HEK293 (cell line): Measurements from ENCODE around the gene ZNF668.
A peak's percentile ranks its signal among the peaks of the same experiment; 100 is the strongest.

Experiments used
- CTCF ChIA-PET: fragments of 350-600 bp; formaldehyde crosslinking; extraction: SDS; loops from one replicate; lab custom pipeline; 2021; ENCODE audit warnings: antibody characterized with exemption; lab: Yijun Ruan, JAX
- POLR2A ChIA-PET: fragments of 300-600 bp; formaldehyde crosslinking; extraction: SDS; loops from one replicate; lab custom pipeline; 2020; ENCODE audit warnings: antibody characterized with exemption, inconsistent platforms; lab: Yijun Ruan, JAX
- H3K27ac ChIP-seq: fragments of 200-500 bp; sonication (Bioruptor generic); 2 replicates; pipeline ENCODE4 v1.5.1; 2014; ENCODE audit warnings: low read depth, low read length, control low read depth, inconsistent platforms; ENCODE audit errors: extremely low read depth
- H3K36me3 ChIP-seq, 2 experiments: fragments of 200-500 bp in 1 of 2; sonication (Bioruptor generic) in 1 of 2; 1 replicate in 1 of 2; 2 replicates in 1 of 2; pipeline ENCODE4 v1.5.1; 2014 to 2017; ENCODE audit warnings: inconsistent platforms in 2 of 2, low read length in 2 of 2; ENCODE audit not compliant: control insufficient read depth in 2 of 2, insufficient read depth in 1 of 2
- H3K4me1 ChIP-seq: fragments of 200-500 bp; sonication (Bioruptor generic); 2 replicates; pipeline ENCODE4 v1.5.1; 2014; ENCODE audit warnings: mild to moderate bottlenecking, low read length, inconsistent platforms; ENCODE audit not compliant: control insufficient read depth, insufficient read depth
- H3K4me3 ChIP-seq: 2 replicates; pipeline ENCODE4 v1.5.1; 2011; ENCODE audit warnings: low read depth, mild to moderate bottlenecking, control low read depth, low read length, moderate library complexity
- H3K9me3 ChIP-seq: fragments of 200-500 bp; sonication (Bioruptor generic); 2 replicates; pipeline ENCODE4 v1.5.1; 2014; ENCODE audit warnings: low read depth, low read length, inconsistent platforms; ENCODE audit not compliant: control insufficient read depth, insufficient read depth
- EGR2 ChIP-seq: fragments of 450-650 bp; formaldehyde crosslinking; IDR thresholded peaks from 2 replicates; pipeline ENCODE4 v1.5.1; 2016; ENCODE audit warnings: low read depth, missing biosample characterization, missing genetic modification characterization
- GLIS1 ChIP-seq: fragments of 450-650 bp; formaldehyde crosslinking; IDR thresholded peaks from 2 replicates; pipeline ENCODE4 v1.5.1; 2016; ENCODE audit warnings: missing biosample characterization, missing genetic modification characterization
- SETDB1 ChIP-seq: IDR thresholded peaks from one replicate; pipeline ENCODE4 v1.6.1; 2017; ENCODE audit warnings: mild to moderate bottlenecking, low read length, moderate library complexity, mixed read lengths; ENCODE audit not compliant: insufficient read length
- SP2 ChIP-seq: fragments of 450-650 bp; formaldehyde crosslinking; IDR thresholded peaks from 2 replicates; pipeline ENCODE4 v1.5.1; 2016; ENCODE audit warnings: missing biosample characterization, missing genetic modification characterization
- SP3 ChIP-seq: fragments of 450-650 bp; formaldehyde crosslinking; IDR thresholded peaks from 2 replicates; pipeline ENCODE4 v1.5.1; 2016; ENCODE audit warnings: missing biosample characterization, missing genetic modification characterization
- ZBTB20 ChIP-seq: fragments of 450-650 bp; formaldehyde crosslinking; IDR thresholded peaks from 2 replicates; pipeline ENCODE4 v1.5.1; 2016; ENCODE audit warnings: missing biosample characterization, missing genetic modification characterization
- ZBTB48 ChIP-seq: fragments of 450-650 bp; formaldehyde crosslinking; IDR thresholded peaks from 2 replicates; pipeline ENCODE4 v1.5.1; 2016; ENCODE audit warnings: missing biosample characterization, missing genetic modification characterization
- ZFP41 ChIP-seq: fragments of 450-650 bp; formaldehyde crosslinking; IDR thresholded peaks from 2 replicates; pipeline ENCODE4 v1.5.1; 2016; ENCODE audit warnings: missing biosample characterization, missing genetic modification characterization, borderline replicate concordance
- ZNF140 ChIP-seq: fragments of 450-650 bp; formaldehyde crosslinking; IDR thresholded peaks from 2 replicates; pipeline ENCODE4 v1.5.1; 2016; ENCODE audit warnings: missing biosample characterization, missing genetic modification characterization
- ZNF169 ChIP-seq: fragments of 450-650 bp; formaldehyde crosslinking; IDR thresholded peaks from 2 replicates; pipeline ENCODE4 v1.5.1; 2016; ENCODE audit warnings: missing biosample characterization, missing genetic modification characterization
- ZNF571 ChIP-seq: fragments of 450-650 bp; formaldehyde crosslinking; IDR thresholded peaks from 2 replicates; pipeline ENCODE4 v1.5.0; 2017; ENCODE audit warnings: missing biosample characterization, missing genetic modification characterization
- ZNF585B ChIP-seq: fragments of 450-650 bp; formaldehyde crosslinking; IDR thresholded peaks from 2 replicates; pipeline ENCODE4 v1.5.1; 2016; ENCODE audit warnings: missing biosample characterization, missing genetic modification characterization
- ZNF660 ChIP-seq: fragments of 450-650 bp; IDR thresholded peaks from 2 replicates; pipeline ENCODE4 v1.5.1; 2018; ENCODE audit warnings: missing biosample characterization, mild to moderate bottlenecking, missing genetic modification characterization
- ZNF664 ChIP-seq: fragments of 450-650 bp; formaldehyde crosslinking; IDR thresholded peaks from 2 replicates; pipeline ENCODE4 v1.5.1; 2016; ENCODE audit warnings: missing biosample characterization, missing genetic modification characterization
- ZNF701 ChIP-seq: fragments of 450-650 bp; formaldehyde crosslinking; IDR thresholded peaks from 2 replicates; pipeline ENCODE4 v1.5.1; 2016; ENCODE audit warnings: missing biosample characterization, missing genetic modification characterization
- TF ChIP-seq, protein P1 (sequence below): fragments of 450-650 bp; formaldehyde crosslinking; IDR thresholded peaks from 2 replicates; pipeline ENCODE4 v1.5.1; 2017; ENCODE audit warnings: missing biosample characterization, mild to moderate bottlenecking, missing genetic modification characterization, moderate library complexity
- TF ChIP-seq, protein P2 (sequence below): IDR thresholded peaks from 2 replicates; pipeline ENCODE4 v1.6.1; 2011; ENCODE audit warnings: mild to moderate bottlenecking, low read depth, low read length, borderline replicate concordance
- TF ChIP-seq, protein P3 (sequence below): fragments of 450-650 bp; formaldehyde crosslinking; IDR thresholded peaks from 2 replicates; pipeline ENCODE4 v1.5.1; 2016; ENCODE audit warnings: missing biosample characterization, missing genetic modification characterization
- TF ChIP-seq, protein P4 (sequence below): fragments of 450-650 bp; formaldehyde crosslinking; IDR thresholded peaks from 2 replicates; pipeline ENCODE4 v1.5.1; 2016; ENCODE audit warnings: missing biosample characterization, missing genetic modification characterization
- TF ChIP-seq, protein P5 (sequence below): fragments of 450-650 bp; formaldehyde crosslinking; IDR thresholded peaks from 2 replicates; pipeline ENCODE4 v1.5.1; 2016; ENCODE audit warnings: missing biosample characterization, missing genetic modification characterization

The ZNF668 gene

DNA sequence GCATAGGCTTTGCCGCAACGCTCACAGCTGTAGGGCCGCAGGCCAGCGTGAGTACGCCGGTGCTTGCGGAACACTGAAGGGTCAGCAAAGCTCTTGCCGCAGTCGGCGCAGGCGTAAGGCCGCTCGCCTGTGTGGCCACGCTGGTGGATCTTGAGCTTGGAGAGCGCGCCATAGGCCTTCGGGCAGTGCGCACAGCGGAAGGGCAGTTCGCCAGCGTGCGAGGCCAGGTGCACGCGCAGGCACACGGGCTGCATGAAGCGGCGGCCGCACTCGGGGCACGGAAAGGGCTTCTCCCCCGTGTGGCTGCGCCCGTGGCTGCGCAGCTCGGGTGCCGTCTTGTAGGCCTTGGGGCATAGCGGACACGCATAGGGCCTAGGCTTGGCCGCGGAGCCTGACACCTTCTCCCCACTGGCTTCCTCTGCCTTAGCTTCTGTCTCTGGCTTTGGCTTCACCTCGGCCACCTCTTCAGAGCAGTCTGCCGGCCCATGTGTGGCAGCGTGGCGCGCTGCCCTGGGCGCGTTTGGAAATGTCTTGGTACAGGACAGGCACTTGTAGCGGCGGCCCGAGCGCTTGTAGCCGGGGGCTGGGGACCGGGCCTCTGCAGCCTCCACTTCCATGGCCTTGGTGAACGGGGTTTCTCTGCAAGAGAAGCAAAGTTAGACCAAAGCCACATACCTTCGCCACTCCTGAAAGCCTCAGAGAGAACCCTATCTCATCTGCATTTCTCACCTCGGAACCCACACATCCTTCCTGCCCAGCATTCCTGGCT is 10.0 kb downstream of the ZNF668 start:
- no peaks in the 10 kb centered on the region for H3K4me1 ChIP-seq
- H3K27ac ChIP-seq, result no peak overlapping the region
- no peaks in the 10 kb centered on the region for H3K9me3 ChIP-seq
- H3K4me3 ChIP-seq, result no peak overlapping the region
- peaks cover 0 to 38% of the 10 kb centered on the region in 2 experiments; a peak in 2 of 3 replicates for H3K36me3 ChIP-seq
- TF ChIP-seq EGR2 (tag by site-specific recombination) (no peak), ZNF660 (tag by site-specific recombination) (no peak), SETDB1 (no peak), ZBTB20 (no peak), ZNF571 (tag by site-specific recombination) (no peak), ZNF140 (tag by site-specific recombination) (no peak), ZNF585B (tag by site-specific recombination) (no peak), ZNF701 (tag by site-specific recombination) (no peak)
- TF ChIP-seq, protein P1, sequence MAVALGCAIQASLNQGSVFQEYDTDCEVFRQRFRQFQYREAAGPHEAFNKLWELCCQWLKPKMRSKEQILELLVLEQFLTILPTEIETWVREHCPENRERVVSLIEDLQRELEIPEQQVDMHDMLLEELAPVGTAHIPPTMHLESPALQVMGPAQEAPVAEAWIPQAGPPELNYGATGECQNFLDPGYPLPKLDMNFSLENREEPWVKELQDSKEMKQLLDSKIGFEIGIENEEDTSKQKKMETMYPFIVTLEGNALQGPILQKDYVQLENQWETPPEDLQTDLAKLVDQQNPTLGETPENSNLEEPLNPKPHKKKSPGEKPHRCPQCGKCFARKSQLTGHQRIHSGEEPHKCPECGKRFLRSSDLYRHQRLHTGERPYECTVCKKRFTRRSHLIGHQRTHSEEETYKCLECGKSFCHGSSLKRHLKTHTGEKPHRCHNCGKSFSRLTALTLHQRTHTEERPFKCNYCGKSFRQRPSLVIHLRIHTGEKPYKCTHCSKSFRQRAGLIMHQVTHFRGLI, result no peak
- TF ChIP-seq, protein P2, sequence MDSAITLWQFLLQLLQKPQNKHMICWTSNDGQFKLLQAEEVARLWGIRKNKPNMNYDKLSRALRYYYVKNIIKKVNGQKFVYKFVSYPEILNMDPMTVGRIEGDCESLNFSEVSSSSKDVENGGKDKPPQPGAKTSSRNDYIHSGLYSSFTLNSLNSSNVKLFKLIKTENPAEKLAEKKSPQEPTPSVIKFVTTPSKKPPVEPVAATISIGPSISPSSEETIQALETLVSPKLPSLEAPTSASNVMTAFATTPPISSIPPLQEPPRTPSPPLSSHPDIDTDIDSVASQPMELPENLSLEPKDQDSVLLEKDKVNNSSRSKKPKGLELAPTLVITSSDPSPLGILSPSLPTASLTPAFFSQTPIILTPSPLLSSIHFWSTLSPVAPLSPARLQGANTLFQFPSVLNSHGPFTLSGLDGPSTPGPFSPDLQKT, result no peak
- TF ChIP-seq, protein P3, sequence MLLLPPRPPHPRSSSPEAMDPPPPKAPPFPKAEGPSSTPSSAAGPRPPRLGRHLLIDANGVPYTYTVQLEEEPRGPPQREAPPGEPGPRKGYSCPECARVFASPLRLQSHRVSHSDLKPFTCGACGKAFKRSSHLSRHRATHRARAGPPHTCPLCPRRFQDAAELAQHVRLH, result no peak
- TF ChIP-seq, protein P4, sequence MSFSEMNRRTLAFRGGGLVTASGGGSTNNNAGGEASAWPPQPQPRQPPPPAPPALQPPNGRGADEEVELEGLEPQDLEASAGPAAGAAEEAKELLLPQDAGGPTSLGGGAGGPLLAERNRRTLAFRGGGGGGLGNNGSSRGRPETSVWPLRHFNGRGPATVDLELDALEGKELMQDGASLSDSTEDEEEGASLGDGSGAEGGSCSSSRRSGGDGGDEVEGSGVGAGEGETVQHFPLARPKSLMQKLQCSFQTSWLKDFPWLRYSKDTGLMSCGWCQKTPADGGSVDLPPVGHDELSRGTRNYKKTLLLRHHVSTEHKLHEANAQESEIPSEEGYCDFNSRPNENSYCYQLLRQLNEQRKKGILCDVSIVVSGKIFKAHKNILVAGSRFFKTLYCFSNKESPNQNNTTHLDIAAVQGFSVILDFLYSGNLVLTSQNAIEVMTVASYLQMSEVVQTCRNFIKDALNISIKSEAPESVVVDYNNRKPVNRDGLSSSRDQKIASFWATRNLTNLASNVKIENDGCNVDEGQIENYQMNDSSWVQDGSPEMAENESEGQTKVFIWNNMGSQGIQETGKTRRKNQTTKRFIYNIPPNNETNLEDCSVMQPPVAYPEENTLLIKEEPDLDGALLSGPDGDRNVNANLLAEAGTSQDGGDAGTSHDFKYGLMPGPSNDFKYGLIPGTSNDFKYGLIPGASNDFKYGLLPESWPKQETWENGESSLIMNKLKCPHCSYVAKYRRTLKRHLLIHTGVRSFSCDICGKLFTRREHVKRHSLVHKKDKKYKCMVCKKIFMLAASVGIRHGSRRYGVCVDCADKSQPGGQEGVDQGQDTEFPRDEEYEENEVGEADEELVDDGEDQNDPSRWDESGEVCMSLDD (tag by site-specific recombination), result no peak
- ChIA-PET CTCF (interaction anchor here (0.5 kb wide), 1 partner anchor 651 kb away, joined by 3 read pairs; no protein-coding TSS in a partner anchor), POLR2A (interaction anchor here (1.4 kb wide), 1 partner anchor 10 kb away, joined by 5 read pairs; the partner anchor contains the start of gene ZNF668)

DNA sequence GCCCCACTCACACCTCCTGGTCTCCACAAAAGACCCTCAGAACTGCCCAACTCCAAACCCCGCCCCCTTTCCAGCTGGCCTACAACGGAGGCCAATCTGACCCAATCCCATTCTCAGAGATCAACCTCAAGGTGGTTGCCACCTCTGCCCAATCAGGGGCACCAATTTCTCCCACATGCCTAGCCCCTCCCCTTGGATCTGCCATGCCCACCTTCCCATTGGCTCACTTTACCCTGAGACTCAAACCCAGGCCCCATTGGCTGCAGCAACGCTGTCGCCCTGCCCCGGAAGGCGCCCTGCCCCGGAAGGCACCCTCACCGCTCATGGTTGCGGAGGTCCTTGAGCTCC is 10.6 kb downstream of the ZNF668 start:
- ChIA-PET POLR2A (no interaction called here), CTCF (no interaction called here)
- H3K9me3 ChIP-seq, result no peaks in the 10 kb centered on the region
- no peak overlapping the region for H3K4me3 ChIP-seq
- TF ChIP-seq SP2 (tag by site-specific recombination) (peak; percentile 43), SP3 (tag by site-specific recombination) (no peak)
- H3K27ac ChIP-seq, result no peak overlapping the region
- H3K4me1 ChIP-seq, result no peaks in the 10 kb centered on the region
- peaks cover under 1 to 38% of the 10 kb centered on the region in 2 experiments; a peak in 2 of 3 replicates for H3K36me3 ChIP-seq

DNA sequence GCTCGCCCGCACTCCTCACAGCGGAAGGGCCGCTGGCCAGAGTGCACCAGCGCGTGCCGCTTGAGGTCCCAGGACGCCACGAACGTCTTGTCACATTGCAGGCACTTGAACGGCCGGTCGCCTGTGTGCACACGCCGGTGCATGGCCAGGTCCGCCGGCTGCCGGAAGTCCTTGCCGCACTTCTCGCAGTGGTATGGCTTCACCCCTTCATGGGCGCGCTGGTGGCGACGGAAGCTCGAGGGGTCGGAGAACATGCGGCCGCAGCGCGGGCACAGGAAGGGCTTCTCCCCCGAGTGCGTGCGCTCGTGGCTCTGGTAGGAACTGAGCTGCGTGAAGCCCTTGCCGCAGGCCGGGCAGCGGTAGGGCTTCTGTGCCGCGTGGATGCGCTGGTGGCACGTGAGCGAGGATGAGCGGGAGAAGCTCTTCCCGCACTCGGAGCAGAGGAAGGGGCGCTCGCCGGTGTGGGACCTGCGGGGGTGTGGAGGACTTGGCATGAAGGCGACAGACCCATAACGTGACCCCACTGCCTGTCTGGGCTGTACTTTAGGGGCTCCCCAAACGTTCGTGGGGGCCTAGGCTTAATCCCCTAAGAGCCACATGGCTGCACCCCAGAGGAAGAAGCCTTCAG is 12.1 kb downstream of the ZNF668 start:
- Histone ChIP-seq H3K27ac (no peak overlapping the region), H3K9me3 (no peaks in the 10 kb centered on the region), H3K4me1 (no peaks in the 10 kb centered on the region), H3K4me3 (no peak overlapping the region), H3K36me3 (peaks cover 5 to 38% of the 10 kb centered on the region in 2 experiments; a peak in 2 of 3 replicates)
- CTCF ChIA-PET, result interaction anchor here (0.6 kb wide), 1 partner anchor 84 kb away, joined by 3 read pairs; no protein-coding TSS in a partner anchor
- POLR2A ChIA-PET, result interaction anchor here (0.7 kb wide), 1 partner anchor 15 kb away, joined by 4 read pairs; no protein-coding TSS in a partner anchor
- TF ChIP-seq ZNF169 (no peak), GLIS1 (no peak), ZNF664 (tag by site-specific recombination) (no peak), ZFP41 (tag by site-specific recombination) (no peak), ZBTB48 (tag by site-specific recombination) (no peak)
- TF ChIP-seq, protein P5, sequence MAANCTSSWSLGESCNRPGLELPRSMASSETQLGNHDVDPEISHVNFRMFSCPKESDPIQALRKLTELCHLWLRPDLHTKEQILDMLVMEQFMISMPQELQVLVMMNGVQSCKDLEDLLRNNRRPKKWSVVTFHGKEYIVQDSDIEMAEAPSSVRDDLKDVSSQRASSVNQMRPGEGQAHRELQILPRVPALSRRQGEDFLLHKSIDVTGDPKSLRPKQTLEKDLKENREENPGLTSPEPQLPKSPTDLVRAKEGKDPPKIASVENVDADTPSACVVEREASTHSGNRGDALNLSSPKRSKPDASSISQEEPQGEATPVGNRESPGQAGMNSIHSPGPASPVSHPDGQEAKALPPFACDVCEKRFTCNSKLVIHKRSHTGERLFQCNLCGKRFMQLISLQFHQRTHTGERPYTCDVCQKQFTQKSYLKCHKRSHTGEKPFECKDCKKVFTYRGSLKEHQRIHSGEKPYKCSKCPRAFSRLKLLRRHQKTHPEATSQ (tag by site-specific recombination), result no peak
